ENCODE data around the gene SLC13A3.

SLC13A3 gene

DNA sequence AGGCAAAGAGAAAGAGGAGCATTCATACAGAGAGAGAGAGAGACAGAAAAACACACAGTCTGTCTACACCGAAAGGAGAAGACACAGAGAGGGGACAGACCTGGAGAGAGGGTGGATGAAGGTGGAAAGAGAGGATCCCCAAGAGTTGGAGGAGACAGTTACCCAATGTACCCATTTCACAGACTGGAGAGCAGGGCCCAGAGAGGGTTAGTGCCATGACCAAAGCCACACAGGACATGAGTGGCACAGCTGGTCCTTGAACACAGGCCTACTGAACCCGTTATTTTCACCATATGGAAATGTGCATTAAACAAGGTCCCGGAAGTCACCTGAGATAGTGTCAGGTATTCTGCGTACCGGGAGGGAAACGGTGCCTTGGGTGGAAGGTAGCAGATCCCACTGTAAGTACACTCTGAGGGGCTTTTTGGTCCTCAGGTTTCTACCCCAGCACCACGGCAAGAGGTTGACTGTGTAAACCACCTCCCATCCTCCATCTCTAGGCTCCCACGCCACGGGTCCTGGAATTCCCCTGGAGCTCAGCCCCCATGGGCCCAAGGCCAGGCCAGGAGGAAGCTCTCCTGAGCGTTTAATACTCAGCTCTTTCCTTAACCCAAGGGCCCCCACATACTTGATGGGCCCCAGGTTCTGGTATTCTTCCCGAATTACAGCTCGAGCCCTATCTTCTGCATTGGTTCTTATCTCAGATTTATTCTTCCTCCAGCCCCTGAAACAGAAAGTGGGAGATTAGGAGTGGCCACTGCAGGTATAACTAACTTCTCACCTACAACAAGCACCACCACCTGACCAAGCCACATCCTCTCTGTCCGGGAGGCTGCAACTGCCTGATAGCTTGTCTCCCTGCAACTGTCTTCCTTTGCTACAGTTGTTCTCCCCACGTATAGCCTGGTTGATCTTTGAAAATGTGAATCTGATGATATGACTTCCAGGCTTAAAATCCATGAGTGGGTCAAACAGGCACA is 62.4 kb downstream of the SLC13A3 start:
- Histone ChIP-seq H2BK120ac (ENCODE audit: low read depth, low read length) (no peak overlapping the region), H3K9ac (ENCODE audit: low read depth, low read length, poor library complexity) (no peak overlapping the region), H3K4ac (ENCODE audit: low read length) (no peak overlapping the region), H2BK5ac (ENCODE audit: low read length) (no peak overlapping the region), H4K91ac (ENCODE audit: low read depth, low read length, poor library complexity) (no peak overlapping the region), H3K27ac (replicated peaks; ENCODE audit: low read length) (no peak overlapping the region), H3K9me3 (replicated peaks in 1 of 2; ENCODE audit: control insufficient read depth in 2 of 2, insufficient read depth in 1 of 2, low read depth in 1 of 2, low read length in 2 of 2) (peaks cover 3% of the 10 kb centered on the region in 2 donors), H3K27me3 (ENCODE audit: control insufficient read depth in 3 of 3, insufficient read depth in 3 of 3, low read depth in 1 of 3, low read length in 3 of 3) (no peaks in the 10 kb centered on the region), H3K79me1 (ENCODE audit: low read depth, low read length) (no peaks in the 10 kb centered on the region), H2BK12ac (ENCODE audit: low read length) (no peak overlapping the region), H3K14ac (ENCODE audit: low read length) (no peak overlapping the region), H3K4me1 (ENCODE audit: control insufficient read depth in 2 of 2, insufficient read depth in 1 of 2, low read depth in 1 of 2, low read length in 2 of 2) (peaks cover 1 to 6% of the 10 kb centered on the region in 2 donors), H4K8ac (ENCODE audit: low read depth, low read length) (no peak overlapping the region), H3K36me3 (replicated peaks in 1 of 2; ENCODE audit: control insufficient read depth in 2 of 2, insufficient read depth in 2 of 2, low read length in 2 of 2) (no peaks in the 10 kb centered on the region), H3K23ac (ENCODE audit: low read depth, low read length, poor library complexity) (no peak overlapping the region), H2AFZ (ENCODE audit: low read length) (no peak overlapping the region), H2BK15ac (ENCODE audit: low read length) (no peak overlapping the region), H3K4me3 (ENCODE audit: low read length in 2 of 2) (no peak overlapping the region), H2AK5ac (ENCODE audit: low read depth, low read length) (no peak overlapping the region), H3K18ac (ENCODE audit: low read length) (no peak overlapping the region), H3K4me2 (ENCODE audit: insufficient read depth, low read length, poor library complexity, severe bottlenecking) (no peak overlapping the region)
- DNase-seq (ENCODE audit: low spot score), result no peak
- no CpG with 5 or more reads among the region's 14 CpGs for WGBS, 2 donors (ENCODE audit: extremely low coverage in 2 of 2, insufficient read length in 2 of 2, insufficient replicate concordance in 1 of 2)

DNA sequence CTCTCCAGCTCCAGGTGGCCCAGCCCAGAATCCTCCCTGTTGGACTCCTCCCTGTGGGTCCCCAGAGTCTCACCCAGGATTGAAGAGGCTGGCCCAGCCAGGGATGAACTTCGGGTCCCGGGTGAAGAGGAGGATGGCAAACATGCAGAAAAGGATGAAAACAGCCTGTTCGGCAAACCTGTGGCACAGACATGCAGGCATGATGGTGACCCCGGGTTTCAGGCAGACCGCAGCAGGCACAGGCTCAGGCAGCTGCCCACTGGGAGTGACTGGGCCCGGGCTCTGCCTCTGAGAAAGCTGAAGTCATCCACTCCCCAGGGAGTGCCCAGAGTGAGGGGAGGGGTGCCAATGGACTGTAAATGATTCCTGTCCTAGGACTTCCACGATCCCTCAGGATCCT is 63.3 kb downstream of the SLC13A3 start:
- no peak overlapping the region for H2AK5ac ChIP-seq (ENCODE audit: low read depth, low read length)
- no peak overlapping the region for H2BK15ac ChIP-seq (ENCODE audit: low read length)
- H2AFZ ChIP-seq (ENCODE audit: low read length), result no peak overlapping the region
- no peak overlapping the region for H2BK120ac ChIP-seq (ENCODE audit: low read depth, low read length)
- H3K4me2 ChIP-seq (ENCODE audit: insufficient read depth, low read length, poor library complexity, severe bottlenecking), result no peak overlapping the region
- no peak overlapping the region for H2BK5ac ChIP-seq (ENCODE audit: low read length)
- no peak overlapping the region for H3K14ac ChIP-seq (ENCODE audit: low read length)
- H3K4me1 ChIP-seq (ENCODE audit: control insufficient read depth in 2 of 2, insufficient read depth in 1 of 2, low read depth in 1 of 2, low read length in 2 of 2), result peaks cover 6 to 9% of the 10 kb centered on the region in 2 donors
- H4K8ac ChIP-seq (ENCODE audit: low read depth, low read length), result no peak overlapping the region
- H4K91ac ChIP-seq (ENCODE audit: low read depth, low read length, poor library complexity), result no peak overlapping the region
- no peak overlapping the region for H3K27ac ChIP-seq (replicated peaks; ENCODE audit: low read length)
- H3K79me1 ChIP-seq (ENCODE audit: low read depth, low read length), result no peaks in the 10 kb centered on the region
- no CpG with 5 or more reads among the region's 7 CpGs for WGBS, 2 donors (ENCODE audit: extremely low coverage in 2 of 2, insufficient read length in 2 of 2, insufficient replicate concordance in 1 of 2)
- no peaks in the 10 kb centered on the region for H3K27me3 ChIP-seq (ENCODE audit: control insufficient read depth in 3 of 3, insufficient read depth in 3 of 3, low read depth in 1 of 3, low read length in 3 of 3)
- H2BK12ac ChIP-seq (ENCODE audit: low read length), result no peak overlapping the region
- no peak for DNase-seq (ENCODE audit: low spot score)
- no peak overlapping the region for H3K4me3 ChIP-seq (ENCODE audit: low read length in 2 of 2)
- H3K36me3 ChIP-seq (replicated peaks in 1 of 2; ENCODE audit: control insufficient read depth in 2 of 2, insufficient read depth in 2 of 2, low read length in 2 of 2), result no peaks in the 10 kb centered on the region
- peak overlapping the region; percentile 40 for H3K18ac ChIP-seq (ENCODE audit: low read length)
- H3K9ac ChIP-seq (ENCODE audit: low read depth, low read length, poor library complexity), result no peak overlapping the region
- peaks cover 3% of the 10 kb centered on the region in 2 donors for H3K9me3 ChIP-seq (replicated peaks in 1 of 2; ENCODE audit: control insufficient read depth in 2 of 2, insufficient read depth in 1 of 2, low read depth in 1 of 2, low read length in 2 of 2)
- no peak overlapping the region for H3K23ac ChIP-seq (ENCODE audit: low read depth, low read length, poor library complexity)
- no peak overlapping the region for H3K4ac ChIP-seq (ENCODE audit: low read length)

DNA sequence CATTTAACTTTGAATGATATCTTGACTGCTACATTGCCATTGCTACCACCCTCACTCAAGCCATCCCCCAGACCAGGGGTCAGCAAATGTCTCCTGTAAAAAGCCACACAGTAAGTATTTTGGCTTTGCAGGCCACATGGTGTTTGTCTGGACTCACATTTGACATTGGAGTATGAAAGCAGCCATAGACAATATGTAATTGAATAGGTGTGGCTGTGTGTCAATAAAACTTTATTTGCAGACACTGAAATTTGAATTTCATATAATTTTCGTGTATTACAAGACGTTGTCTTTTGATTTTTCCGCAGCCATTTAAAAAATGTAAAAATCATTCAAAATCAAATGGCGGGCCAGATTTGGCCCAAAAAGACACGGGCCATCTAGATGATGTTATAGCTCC is 64.5 kb downstream of the SLC13A3 start:
- no peak overlapping the region for H2BK12ac ChIP-seq (ENCODE audit: low read length)
- H2BK120ac ChIP-seq (ENCODE audit: low read depth, low read length), result no peak overlapping the region
- H3K18ac ChIP-seq (ENCODE audit: low read length), result no peak overlapping the region

DNA sequence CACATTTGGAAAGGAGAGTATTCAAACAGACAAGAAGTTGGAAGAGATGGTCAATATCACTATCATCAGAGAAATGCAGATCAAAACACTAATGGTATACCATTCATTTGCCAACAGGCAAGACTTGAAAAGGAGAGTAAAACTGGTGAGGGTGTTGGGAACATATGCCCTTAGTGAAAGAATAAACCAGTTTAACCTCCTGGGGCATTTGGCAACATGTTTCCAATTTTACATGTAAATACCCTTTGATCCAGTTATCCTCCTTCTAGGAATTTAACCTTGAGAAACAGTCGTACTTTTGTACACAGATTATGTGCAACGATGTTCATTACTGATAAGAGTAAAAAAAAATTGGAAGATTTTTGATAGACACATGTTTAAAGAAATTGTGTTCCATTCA is 66.8 kb downstream of the SLC13A3 start:
- Histone ChIP-seq H3K14ac (ENCODE audit: low read length) (no peak overlapping the region), H3K9ac (ENCODE audit: low read depth, low read length, poor library complexity) (no peak overlapping the region), H3K27me3 (ENCODE audit: control insufficient read depth in 3 of 3, insufficient read depth in 3 of 3, low read depth in 1 of 3, low read length in 3 of 3) (no peaks in the 10 kb centered on the region), H3K4me3 (ENCODE audit: low read length in 2 of 2) (no peak overlapping the region), H3K23ac (ENCODE audit: low read depth, low read length, poor library complexity) (no peak overlapping the region), H3K4me2 (ENCODE audit: insufficient read depth, low read length, poor library complexity, severe bottlenecking) (no peak overlapping the region), H2AFZ (ENCODE audit: low read length) (no peak overlapping the region), H2BK5ac (ENCODE audit: low read length) (no peak overlapping the region), H4K8ac (ENCODE audit: low read depth, low read length) (no peak overlapping the region), H3K79me1 (ENCODE audit: low read depth, low read length) (no peaks in the 10 kb centered on the region), H4K91ac (ENCODE audit: low read depth, low read length, poor library complexity) (no peak overlapping the region), H3K9me3 (replicated peaks in 1 of 2; ENCODE audit: control insufficient read depth in 2 of 2, insufficient read depth in 1 of 2, low read depth in 1 of 2, low read length in 2 of 2) (peaks cover 13 to 18% of the 10 kb centered on the region in 2 donors), H3K36me3 (replicated peaks in 1 of 2; ENCODE audit: control insufficient read depth in 2 of 2, insufficient read depth in 2 of 2, low read length in 2 of 2) (peaks cover 0 to 3% of the 10 kb centered on the region in 2 donors), H3K4ac (ENCODE audit: low read length) (no peak overlapping the region), H3K27ac (replicated peaks; ENCODE audit: low read length) (no peak overlapping the region), H2AK5ac (ENCODE audit: low read depth, low read length) (no peak overlapping the region), H2BK15ac (ENCODE audit: low read length) (no peak overlapping the region), H2BK120ac (ENCODE audit: low read depth, low read length) (no peak overlapping the region), H3K4me1 (ENCODE audit: control insufficient read depth in 2 of 2, insufficient read depth in 1 of 2, low read depth in 1 of 2, low read length in 2 of 2) (peaks cover 7 to 12% of the 10 kb centered on the region in 2 donors), H3K18ac (ENCODE audit: low read length) (no peak overlapping the region), H2BK12ac (ENCODE audit: low read length) (no peak overlapping the region)
- no CpG with 5 or more reads among the region's 2 CpGs for WGBS, 2 donors (ENCODE audit: extremely low coverage in 2 of 2, insufficient read length in 2 of 2, insufficient replicate concordance in 1 of 2)
- DNase-seq (ENCODE audit: low spot score), result no peak

More for the DNA sequence above, 64.5 kb downstream of the SLC13A3 start:
- Histone ChIP-seq H2AFZ (ENCODE audit: low read length) (no peak overlapping the region), H4K8ac (ENCODE audit: low read depth, low read length) (no peak overlapping the region), H3K79me1 (ENCODE audit: low read depth, low read length) (no peaks in the 10 kb centered on the region), H3K4ac (ENCODE audit: low read length) (no peak overlapping the region), H3K4me1 (ENCODE audit: control insufficient read depth in 2 of 2, insufficient read depth in 1 of 2, low read depth in 1 of 2, low read length in 2 of 2) (peaks cover 7 to 12% of the 10 kb centered on the region in 2 donors), H2BK5ac (ENCODE audit: low read length) (no peak overlapping the region), H3K36me3 (replicated peaks in 1 of 2; ENCODE audit: control insufficient read depth in 2 of 2, insufficient read depth in 2 of 2, low read length in 2 of 2) (no peaks in the 10 kb centered on the region), H3K14ac (ENCODE audit: low read length) (no peak overlapping the region), H3K4me2 (ENCODE audit: insufficient read depth, low read length, poor library complexity, severe bottlenecking) (no peak overlapping the region), H3K27ac (replicated peaks; ENCODE audit: low read length) (no peak overlapping the region), H3K27me3 (ENCODE audit: control insufficient read depth in 3 of 3, insufficient read depth in 3 of 3, low read depth in 1 of 3, low read length in 3 of 3) (no peaks in the 10 kb centered on the region), H3K9ac (ENCODE audit: low read depth, low read length, poor library complexity) (no peak overlapping the region), H4K91ac (ENCODE audit: low read depth, low read length, poor library complexity) (no peak overlapping the region), H3K23ac (ENCODE audit: low read depth, low read length, poor library complexity) (no peak overlapping the region), H3K4me3 (ENCODE audit: low read length in 2 of 2) (no peak overlapping the region), H2BK15ac (ENCODE audit: low read length) (no peak overlapping the region), H3K9me3 (replicated peaks in 1 of 2; ENCODE audit: control insufficient read depth in 2 of 2, insufficient read depth in 1 of 2, low read depth in 1 of 2, low read length in 2 of 2) (peaks cover 3 to 6% of the 10 kb centered on the region in 2 donors), H2AK5ac (ENCODE audit: low read depth, low read length) (no peak overlapping the region)
- DNase-seq (ENCODE audit: low spot score), result no peak
- no CpG with 5 or more reads among the region's 5 CpGs for WGBS, 2 donors (ENCODE audit: extremely low coverage in 2 of 2, insufficient read length in 2 of 2, insufficient replicate concordance in 1 of 2)

Measured in neuronal stem cell (in vitro differentiated cells).